Measurements from ENCODE around the gene CCDC141.
"Not testable (repeated sequence)": the region's sequence is repeated elsewhere in the genome, so short reads cannot be mapped to it uniquely, and the experiment has no call there.

CCDC141 gene

DNA sequence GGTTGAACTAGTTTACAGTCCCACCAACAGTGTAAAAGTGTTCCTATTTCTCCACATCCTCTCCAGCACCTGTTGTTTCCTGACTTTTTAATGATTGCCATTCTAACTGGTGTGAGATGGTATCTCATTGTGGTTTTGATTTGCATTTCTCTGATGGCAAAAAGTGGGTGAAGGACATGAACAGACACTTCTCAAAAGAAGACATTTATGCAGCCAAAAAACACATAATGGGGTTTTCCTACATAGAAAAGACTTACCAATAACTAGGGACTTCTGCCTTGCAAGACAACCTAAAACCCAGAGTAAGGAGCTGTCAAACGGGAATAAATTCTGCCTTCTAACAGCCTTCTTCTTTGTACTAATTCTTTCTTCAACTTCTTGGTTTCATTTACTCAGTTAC, 4.3 kb downstream of the CCDC141 start:
- DNase-seq (ENCODE audit: low spot score); FAIRE-seq: not testable (repeated sequence)

DNA sequence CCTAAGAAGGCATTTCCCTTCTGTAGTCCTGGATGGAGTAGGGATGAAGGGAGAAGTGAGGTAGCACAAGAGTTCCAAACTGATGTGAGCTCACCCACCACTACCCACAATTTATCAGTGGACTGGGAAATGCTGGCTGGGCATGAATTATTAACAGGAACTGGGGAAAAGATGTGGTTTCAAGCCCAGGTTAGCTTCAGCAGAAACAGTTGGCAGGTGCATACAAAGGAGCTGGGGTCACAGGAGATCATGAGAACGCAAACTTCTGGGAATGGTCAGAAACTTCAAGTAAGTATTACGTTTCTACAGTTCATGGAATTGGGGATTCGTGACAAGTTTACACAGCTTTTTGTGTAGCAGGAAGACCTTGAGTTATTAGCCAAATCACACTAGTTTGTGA, 5.4 kb downstream of the CCDC141 start:
- FAIRE-seq (no peak), DNase-seq (ENCODE audit: low spot score) (no peak)

GRCh38 chr2:179037807-179038206, 12.1 kb downstream of the CCDC141 start:
- no peak for DNase-seq (ENCODE audit: low spot score)
- FAIRE-seq, result no peak

GRCh38 chr2:179036353-179036905, 13.5 kb downstream of the CCDC141 start:
- DNase-seq (ENCODE audit: low spot score), result no peak
- no peak for FAIRE-seq

DNA sequence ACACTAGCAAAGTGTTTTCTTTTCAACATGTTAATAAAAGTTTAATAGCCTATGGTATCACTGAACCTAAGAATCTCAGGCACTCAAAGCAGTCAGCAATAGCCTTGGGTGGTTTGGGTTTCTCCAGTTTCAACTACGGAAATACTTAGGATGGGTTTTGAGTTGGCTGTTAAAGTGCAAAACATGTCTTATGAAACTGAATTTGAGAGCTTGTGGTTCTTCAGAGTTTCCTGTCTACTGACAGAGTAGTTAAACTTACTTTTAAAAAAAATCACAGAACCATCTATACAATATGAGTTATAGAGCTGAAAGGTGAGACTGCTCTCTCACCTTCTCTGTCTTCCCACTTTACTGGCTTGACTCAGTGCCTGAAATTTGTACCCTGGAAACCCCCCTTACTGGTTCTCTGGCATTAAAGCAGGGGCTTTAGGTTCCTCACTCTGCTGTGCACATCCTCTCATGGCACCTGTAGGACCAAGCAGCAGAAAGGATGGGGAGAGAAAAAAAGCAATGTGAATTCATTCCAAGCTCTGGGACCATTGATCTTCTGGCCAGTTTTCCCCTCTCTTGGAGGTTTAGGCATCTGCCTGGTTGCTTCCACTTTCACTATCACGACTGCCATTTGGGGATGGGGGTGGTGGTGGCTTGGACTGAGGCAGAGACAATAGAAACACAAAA, 18.1 kb downstream of the CCDC141 start:
- DNase-seq (ENCODE audit: low spot score), result no peak
- no peak for FAIRE-seq

DNA sequence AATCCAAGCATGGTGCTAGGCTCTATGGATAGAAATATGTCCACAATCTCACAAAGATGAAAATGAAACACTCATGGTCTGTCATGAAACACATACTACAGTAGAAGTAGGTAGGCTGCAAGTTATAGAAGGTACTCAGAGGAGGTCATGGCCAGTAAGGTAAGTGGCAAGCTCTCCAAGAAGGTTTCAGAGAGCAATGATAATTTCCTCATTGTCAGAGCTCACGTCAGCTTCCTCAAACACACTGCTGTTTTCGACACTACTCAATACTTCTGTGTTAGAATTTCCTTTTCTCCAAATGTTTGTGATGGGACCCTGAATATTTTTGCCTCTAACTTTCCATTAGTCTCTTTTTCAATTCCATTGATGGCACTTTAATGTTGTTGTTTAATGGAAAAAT, 25.5 kb downstream of the CCDC141 start:
- DNase-seq (ENCODE audit: low spot score) (no peak), FAIRE-seq (no peak)

DNA sequence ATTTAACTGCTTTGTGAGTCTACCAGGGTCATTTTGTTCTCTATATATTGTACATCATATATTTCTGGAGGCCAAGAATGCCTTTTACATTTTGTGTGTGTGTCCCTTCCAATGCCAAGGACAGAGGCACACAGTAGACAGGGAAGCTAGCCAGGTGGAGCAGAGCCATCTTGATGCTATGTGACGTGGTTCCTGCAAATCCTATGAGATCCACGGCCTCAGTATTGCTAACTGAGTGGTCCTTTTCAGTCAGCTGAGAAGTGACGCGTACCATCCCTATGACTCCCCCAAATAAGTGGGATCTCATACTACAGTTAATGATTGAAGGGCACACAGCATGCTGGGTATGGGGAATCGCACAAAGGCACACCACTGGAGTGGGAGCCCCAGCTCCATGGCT, 27.3 kb downstream of the CCDC141 start:
- no peak for DNase-seq (ENCODE audit: low spot score)
- FAIRE-seq, result no peak

GRCh38 chr2:179021258-179021657, 28.7 kb downstream of the CCDC141 start:
- DNase-seq (ENCODE audit: low spot score), result no peak
- FAIRE-seq, result no peak

- FAIRE-seq (no peak), DNase-seq (ENCODE audit: low spot score) (no peak)
Measured at GRCh38 chr2:179020156-179020750, 29.7 kb downstream of the CCDC141 start.

DNA sequence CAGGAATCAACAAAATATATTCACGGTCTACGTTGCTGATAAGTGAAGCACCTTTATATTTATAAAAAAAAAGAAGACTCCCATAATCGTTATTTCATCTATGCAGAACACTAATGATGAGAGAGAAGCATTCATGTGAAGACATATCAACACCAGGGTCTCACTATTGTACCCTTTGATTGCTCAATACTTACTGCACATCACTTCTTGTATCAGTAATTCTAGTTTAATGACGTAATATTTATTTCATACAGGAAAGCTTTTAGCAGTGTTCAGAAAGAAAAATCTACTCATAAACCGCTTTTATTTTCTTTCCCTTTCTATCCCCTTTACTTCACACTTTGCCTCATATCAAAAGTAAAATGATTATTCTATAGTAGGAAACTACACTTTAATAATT, 30.7 kb downstream of the CCDC141 start:
- no peak for DNase-seq (ENCODE audit: low spot score)
- no peak for FAIRE-seq

DNA sequence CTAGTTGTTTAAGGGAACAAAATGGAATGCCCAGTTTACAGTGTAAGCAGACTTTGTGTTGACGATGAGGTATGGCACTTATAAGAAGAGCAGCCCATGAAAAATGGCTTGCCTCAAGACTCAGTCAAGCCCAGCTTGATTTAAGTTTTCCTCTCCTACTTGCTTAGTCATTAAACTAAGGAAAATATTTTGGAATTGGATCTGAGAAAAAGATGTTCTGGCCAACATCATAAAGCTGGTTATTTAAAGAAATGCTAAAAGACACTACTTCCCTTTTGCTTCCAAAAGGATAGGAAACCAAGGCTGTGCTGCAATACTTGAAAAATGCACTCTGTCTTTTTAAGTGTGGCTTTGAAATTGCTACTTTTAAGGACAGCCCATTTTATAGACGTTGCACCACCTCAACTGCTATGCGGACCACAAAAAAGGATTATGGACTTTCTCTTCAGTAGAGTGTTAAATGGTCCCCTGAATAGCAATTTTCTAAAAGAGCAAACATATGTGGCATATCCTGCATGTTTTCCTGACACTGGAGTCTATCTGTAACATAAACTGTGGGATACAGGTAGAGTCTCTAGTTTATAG, 32.1 kb downstream of the CCDC141 start:
- FAIRE-seq (no peak), DNase-seq (ENCODE audit: low spot score) (no peak)

- FAIRE-seq, result not testable (repeated sequence)
Measured at GRCh38 chr2:179014189-179014588, 35.7 kb downstream of the CCDC141 start.

DNA sequence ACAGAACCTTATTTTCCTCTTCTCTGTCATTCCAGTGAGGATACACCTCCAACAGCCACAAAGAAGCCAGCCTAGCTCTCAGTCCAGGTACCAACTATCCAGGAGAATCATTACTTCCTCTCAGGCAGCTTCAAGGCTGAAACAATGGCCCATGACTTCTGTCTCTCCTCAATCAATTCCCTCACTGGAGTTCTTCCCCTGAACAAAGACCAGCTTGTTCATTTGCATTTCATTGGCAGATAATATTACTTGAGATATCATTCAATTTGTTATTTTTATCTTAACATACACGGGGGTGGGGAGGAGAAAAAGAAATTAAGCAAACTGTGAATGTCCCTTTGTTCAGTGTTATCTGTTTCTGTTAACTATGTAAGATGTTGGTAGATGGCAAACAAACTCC, 44.0 kb downstream of the CCDC141 start:
- FAIRE-seq (no peak), DNase-seq (ENCODE audit: low spot score) (no peak)

More at GRCh38 chr2:179014189-179014588, 35.7 kb downstream of the CCDC141 start:
- DNase-seq (ENCODE audit: low spot score), result not testable (repeated sequence)

GRCh38 chr2:178999476-178999875, 50.5 kb downstream of the CCDC141 start:
- DNase-seq (ENCODE audit: low spot score) (no peak), FAIRE-seq (no peak)

DNA sequence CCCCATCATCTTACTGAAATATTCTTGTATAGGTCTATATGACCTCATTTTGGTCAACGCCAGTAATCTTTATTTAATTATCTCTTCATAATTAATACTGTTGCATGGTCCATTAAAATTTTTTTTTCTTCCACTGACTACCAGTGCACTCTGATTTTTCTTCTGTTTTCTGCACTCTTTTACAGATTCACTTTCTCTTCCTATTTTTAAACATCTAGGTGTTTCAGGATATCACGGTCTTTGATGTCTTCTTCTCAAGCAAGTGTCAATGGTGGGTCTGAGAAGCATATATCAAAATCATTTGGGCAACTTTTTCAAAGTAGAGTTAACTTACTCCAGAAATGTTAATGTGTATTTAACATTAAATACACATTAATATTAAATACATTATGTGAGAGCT, 51.4 kb downstream of the CCDC141 start:
- FAIRE-seq (no peak), DNase-seq (ENCODE audit: low spot score) (no peak)

GRCh38 chr2:178997477-178997876, 52.5 kb downstream of the CCDC141 start:
- no peak for FAIRE-seq
- DNase-seq (ENCODE audit: low spot score), result no peak

DNA sequence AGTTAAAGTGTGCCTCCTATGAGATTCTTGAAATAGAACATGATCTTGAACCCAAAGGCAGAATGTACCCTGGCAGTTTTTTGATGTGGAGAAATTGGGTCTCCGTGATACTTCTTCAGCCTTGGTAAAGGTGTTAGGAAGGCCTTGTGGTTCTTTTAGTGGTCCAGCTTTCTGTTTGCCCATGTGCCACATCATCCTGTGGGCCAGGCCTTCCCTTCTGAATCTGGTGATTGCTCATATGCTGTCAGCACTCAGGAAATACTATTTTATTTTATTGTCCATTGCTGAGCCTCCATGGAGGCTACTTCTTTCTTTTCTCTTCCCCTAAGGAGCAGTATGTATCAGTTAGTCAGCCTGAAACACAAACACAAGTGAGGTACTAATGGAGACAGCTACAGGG, 52.9 kb downstream of the CCDC141 start:
- DNase-seq (ENCODE audit: low spot score), result no peak
- FAIRE-seq, result no peak

- no peak for DNase-seq (ENCODE audit: low spot score)
- no peak for FAIRE-seq
Measured at GRCh38 chr2:178994264-178994663, 55.7 kb downstream of the CCDC141 start.

DNA sequence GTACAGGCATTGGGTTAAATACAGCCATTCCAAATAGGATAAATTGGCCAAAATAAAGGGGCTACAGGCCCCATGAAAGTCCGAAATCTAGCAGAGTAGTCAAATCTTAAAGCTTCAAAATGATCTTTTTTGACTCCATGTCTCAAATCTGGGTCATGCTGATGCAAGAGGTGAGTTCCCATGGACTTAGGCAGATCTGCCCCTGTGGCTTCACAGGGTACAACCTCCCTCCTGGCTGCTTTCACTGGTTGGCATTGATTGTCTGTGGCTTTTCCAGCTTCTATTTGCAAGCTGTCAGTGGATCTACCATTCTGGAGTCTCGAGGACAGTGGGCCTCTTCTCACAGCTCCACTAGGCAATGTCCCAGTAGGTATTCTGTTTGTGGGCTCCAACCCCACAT, 56.1 kb downstream of the CCDC141 start:
- no peak for FAIRE-seq
- no peak for DNase-seq (ENCODE audit: low spot score)

- DNase-seq (ENCODE audit: low spot score); FAIRE-seq: not testable (repeated sequence)
Measured at GRCh38 chr2:178992719-178993118, 57.2 kb downstream of the CCDC141 start.

DNA sequence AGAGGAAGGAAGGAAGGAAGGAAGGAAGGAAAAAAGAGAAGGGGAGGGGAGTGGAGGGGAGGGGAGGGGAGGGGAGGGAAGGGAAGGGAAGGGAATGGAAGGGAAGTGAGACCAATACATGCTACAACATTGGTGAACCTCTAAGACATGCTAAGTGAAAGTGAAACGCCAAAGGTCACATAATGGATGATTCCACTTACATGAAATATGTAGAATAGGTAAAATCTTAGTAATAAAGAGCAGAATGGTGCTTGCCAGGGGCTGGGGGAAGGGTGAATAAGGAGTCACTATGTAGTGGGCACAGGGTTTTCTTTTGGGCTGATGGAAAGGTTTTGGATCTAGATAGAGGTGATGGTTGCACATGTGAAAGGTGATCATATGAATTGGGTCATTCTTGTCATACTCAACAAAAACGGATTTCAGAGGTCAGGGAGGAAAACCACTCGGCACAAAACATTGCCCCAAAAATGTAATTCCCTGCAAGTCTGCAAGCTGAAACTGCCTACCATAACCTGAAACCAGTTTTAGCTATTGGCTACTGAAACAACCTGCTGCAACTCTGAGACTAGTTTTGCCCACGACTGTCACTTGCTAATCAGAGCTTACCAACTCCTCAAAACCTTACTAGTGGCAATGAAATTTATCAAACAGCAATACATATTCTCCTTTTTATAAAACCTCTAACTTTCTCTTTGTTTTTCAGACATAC, 59.2 kb downstream of the CCDC141 start:
- no peak for FAIRE-seq
- DNase-seq (ENCODE audit: low spot score), result no peak

DNA sequence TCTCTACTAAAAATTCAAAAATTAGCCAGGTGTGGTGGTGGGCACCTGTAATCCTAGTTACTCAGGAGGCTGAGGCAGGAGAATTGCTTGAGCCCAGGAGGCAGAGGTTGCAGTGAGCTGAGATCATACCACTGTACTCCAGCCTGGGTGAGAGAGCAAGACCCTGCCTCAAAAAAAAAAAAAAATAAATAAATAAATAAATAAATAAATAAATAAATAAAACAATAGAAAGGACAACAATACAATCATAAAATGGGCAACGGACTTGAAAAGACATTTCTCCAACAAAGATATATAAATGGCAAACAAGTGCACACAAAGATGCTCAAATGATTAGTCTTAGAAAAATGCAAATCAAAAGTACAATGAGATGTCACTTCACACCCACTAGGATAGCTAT, 60.5 kb downstream of the CCDC141 start:
- not testable (repeated sequence) for DNase-seq (ENCODE audit: low spot score); FAIRE-seq
